Stomach (tissue), 4 donors: ENCODE results near the gene MCOLN2.

ENCODE experiments used
- CTCF ChIP-seq, 7 experiments: fragments of 450-650 bp in 4 of 7; fragments of 200-600 bp in 3 of 7; sonication (generic) in 3 of 7; IDR thresholded peaks; one replicate each; pipeline ENCODE4 v1.5.1; 2016 to 2019; ENCODE audit warnings: antibody characterized with exemption in 7 of 7, control low read depth in 2 of 7, mild to moderate bottlenecking in 1 of 7
- EP300 ChIP-seq: sonication (generic); formaldehyde crosslinking; IDR thresholded peaks from one replicate; pipeline ENCODE4 v1.6.1; 2017; ENCODE audit warnings: antibody characterized with exemption

- TF ChIP-seq CTCF (IDR thresholded peaks at IDR 0.05) (no peak), EP300 (no peak)
Measured at GRCh38 chr1:84971957-84972356, 25.0 kb downstream of the MCOLN2 start.
